Fibroblast of lung (primary cell): Measurements from ENCODE around the gene RPGRIP1.

ENCODE experiments used
- EZH2 ChIP-seq: IDR thresholded peaks from 2 replicates; pipeline ENCODE4 v1.5.1; 2012; ENCODE audit warnings: low read length, control low read depth, mild to moderate bottlenecking; ENCODE audit errors: missing control alignments
- TF ChIP-seq, protein P1 (sequence below), 2 donors: IDR thresholded peaks in 1 of 2; conservative IDR thresholded peaks in 1 of 2; 1 replicate in 1 of 2; 2 replicates in 1 of 2; pipeline ENCODE4 v1.5.1; 2011 to 2012; ENCODE audit warnings: low read length in 2 of 2, control low read depth in 1 of 2, inconsistent platforms in 1 of 2, low read depth in 1 of 2, mild to moderate bottlenecking in 1 of 2

DNA sequence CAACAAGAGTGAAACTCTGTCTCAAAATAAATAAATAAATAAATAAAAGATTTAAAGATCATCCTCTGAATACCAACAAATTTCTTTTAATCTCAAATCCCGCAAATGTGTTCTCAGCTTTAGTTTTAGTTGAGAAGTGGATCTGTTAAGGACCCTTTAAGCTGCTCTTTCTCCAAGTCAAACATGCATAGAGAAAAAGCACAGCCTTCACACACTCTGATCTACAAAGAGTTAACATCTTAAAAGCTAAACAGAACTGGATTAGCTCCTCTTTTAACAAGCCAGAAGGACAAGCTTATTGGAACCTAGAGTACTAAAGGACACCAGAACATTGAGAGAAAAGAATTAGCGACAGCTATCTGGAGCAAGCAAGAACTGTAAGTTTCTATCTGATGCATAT, at the start of gene RPGRIP1:
- TF ChIP-seq EZH2, result no peak
- TF ChIP-seq, protein P1, sequence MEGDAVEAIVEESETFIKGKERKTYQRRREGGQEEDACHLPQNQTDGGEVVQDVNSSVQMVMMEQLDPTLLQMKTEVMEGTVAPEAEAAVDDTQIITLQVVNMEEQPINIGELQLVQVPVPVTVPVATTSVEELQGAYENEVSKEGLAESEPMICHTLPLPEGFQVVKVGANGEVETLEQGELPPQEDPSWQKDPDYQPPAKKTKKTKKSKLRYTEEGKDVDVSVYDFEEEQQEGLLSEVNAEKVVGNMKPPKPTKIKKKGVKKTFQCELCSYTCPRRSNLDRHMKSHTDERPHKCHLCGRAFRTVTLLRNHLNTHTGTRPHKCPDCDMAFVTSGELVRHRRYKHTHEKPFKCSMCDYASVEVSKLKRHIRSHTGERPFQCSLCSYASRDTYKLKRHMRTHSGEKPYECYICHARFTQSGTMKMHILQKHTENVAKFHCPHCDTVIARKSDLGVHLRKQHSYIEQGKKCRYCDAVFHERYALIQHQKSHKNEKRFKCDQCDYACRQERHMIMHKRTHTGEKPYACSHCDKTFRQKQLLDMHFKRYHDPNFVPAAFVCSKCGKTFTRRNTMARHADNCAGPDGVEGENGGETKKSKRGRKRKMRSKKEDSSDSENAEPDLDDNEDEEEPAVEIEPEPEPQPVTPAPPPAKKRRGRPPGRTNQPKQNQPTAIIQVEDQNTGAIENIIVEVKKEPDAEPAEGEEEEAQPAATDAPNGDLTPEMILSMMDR (conservative IDR thresholded peaks at IDR 0.05 in 1 of 2, IDR thresholded peaks at IDR 0.05 in 1 of 2; ENCODE audit: low read depth in 1 of 2, low read length in 2 of 2), result no peak
